Sigmoid colon (tissue), 7 donors: ENCODE results near the gene KATNB1. TPM values are rescaled to one million over a fixed set of nuclear protein-coding genes. Genes with fewer than 3 reads are reported as not detected.
"Not testable (repeated sequence)": the region's sequence is repeated elsewhere in the genome, so short reads cannot be mapped to it uniquely, and the experiment has no call there.

Source experiments
- DNase-seq: peaks from one replicate; pipeline ENCODE4 v3.0.0-alpha.2; 2019
- H3K27ac ChIP-seq, 4 donors: fragments of 200-600 bp; sonication (generic); one replicate each; pipeline ENCODE4 v1.5.1; 2016 to 2019; ENCODE audit warnings: mild to moderate bottlenecking in 1 of 4
- H3K27me3 ChIP-seq, 3 donors: fragments of 200-600 bp; sonication (generic); one replicate each; pipeline ENCODE4 v1.5.1; 2019; ENCODE audit warnings: mild to moderate bottlenecking in 1 of 3
- H3K36me3 ChIP-seq, 4 donors: fragments of 200-600 bp; sonication (generic); one replicate each; pipeline ENCODE4 v1.5.1; 2016 to 2019
- H3K4me1 ChIP-seq, 4 donors: fragments of 200-600 bp; sonication (generic); one replicate each; pipeline ENCODE4 v1.5.1; 2017 to 2019
- H3K4me3 ChIP-seq, 4 donors: fragments of 200-600 bp; sonication (generic); one replicate each; pipeline ENCODE4 v1.5.1; 2017 to 2019; ENCODE audit warnings: mild to moderate bottlenecking in 2 of 4, moderate library complexity in 1 of 4
- H3K9me3 ChIP-seq, 4 donors: fragments of 200-600 bp in 3 of 4; sonication (generic) in 3 of 4; one replicate each; pipeline versions ENCODE4 v1.5.1 to v1.6.1; 2013 to 2019
- EP300 ChIP-seq, 4 donors: sonication (generic); formaldehyde crosslinking; IDR thresholded peaks; one replicate each; pipeline ENCODE4 v1.6.1; 2017; ENCODE audit warnings: antibody characterized with exemption in 4 of 4
- POLR2A ChIP-seq, 2 donors: fragments of 450-650 bp; IDR thresholded peaks; one replicate each; pipeline ENCODE4 v1.6.1; 2016; ENCODE audit warnings: antibody characterized with exemption in 2 of 2, mild to moderate bottlenecking in 2 of 2, moderate library complexity in 2 of 2
- POLR2AphosphoS5 ChIP-seq, 4 donors: sonication (generic); formaldehyde crosslinking; IDR thresholded peaks; one replicate each; pipeline ENCODE4 v1.6.1; 2017; ENCODE audit warnings: antibody characterized with exemption in 4 of 4
- WGBS, 2 donors: extraction: QIAGEN DNeasy Blood & Tissue Kit; methylation state at CpG; one replicate each; pipeline ENCODE4 v1.1.7; 2013; 5-methylcytosine and 5-hydroxymethylcytosine counted together
- intact Hi-C: fragments of 100-400 bp; cut with DNase I; formaldehyde crosslinking; loops from one replicate; pipeline ENCODE4 v1.15.1; 2023
- polyA plus RNA-seq, 3 donors: library from polyadenylated mRNA; stranded (reverse); fragments of 200-250 nt; gene quantifications; one replicate each; pipeline ENCODE4 v1.2.3, GENCODE V29; 2013
- total RNA-seq, 4 donors: library from RNA; depleted of rRNA; stranded (reverse); fragments of >200 nt; gene quantifications; one replicate each; pipeline ENCODE4 v1.1.0, GENCODE V29; 2016
- TF ChIP-seq, protein P1 (sequence below), 4 experiments: fragments of 450-650 bp in 3 of 4; fragments of 200-600 bp in 1 of 4; IDR thresholded peaks; one replicate each; pipeline ENCODE4 v1.5.1; 2016 to 2019; ENCODE audit warnings: antibody characterized with exemption in 4 of 4, mild to moderate bottlenecking in 3 of 4, moderate library complexity in 2 of 4
- donor health status: healthy with polysubstance abuse.
- donor health status: Bipolar disorder and iron deficiency.
- donor health status: healthy.

The KATNB1 gene
- total and polyA plus RNA-seq, 7 donors = 4.3 to 18.6 (median 10.2) TPM

GRCh38 chr16:57774705-57775285, 39.2 kb downstream of the KATNB1 start:
- Histone ChIP-seq H3K9me3 (no peaks in the 10 kb centered on the region), H3K27ac (no peak overlapping the region), H3K27me3 (no peaks in the 10 kb centered on the region), H3K36me3 (peaks cover 0 to 50% (median 25%) of the 10 kb centered on the region in 4 donors), H3K4me3 (no peak overlapping the region), H3K4me1 (no peaks in the 10 kb centered on the region)
- no peak for DNase-seq
- intact Hi-C loops = no loop called here
- 83 to 86% methylated on average over 12 of the region's 12 CpGs for WGBS, 2 donors
- TF ChIP-seq, protein P1, sequence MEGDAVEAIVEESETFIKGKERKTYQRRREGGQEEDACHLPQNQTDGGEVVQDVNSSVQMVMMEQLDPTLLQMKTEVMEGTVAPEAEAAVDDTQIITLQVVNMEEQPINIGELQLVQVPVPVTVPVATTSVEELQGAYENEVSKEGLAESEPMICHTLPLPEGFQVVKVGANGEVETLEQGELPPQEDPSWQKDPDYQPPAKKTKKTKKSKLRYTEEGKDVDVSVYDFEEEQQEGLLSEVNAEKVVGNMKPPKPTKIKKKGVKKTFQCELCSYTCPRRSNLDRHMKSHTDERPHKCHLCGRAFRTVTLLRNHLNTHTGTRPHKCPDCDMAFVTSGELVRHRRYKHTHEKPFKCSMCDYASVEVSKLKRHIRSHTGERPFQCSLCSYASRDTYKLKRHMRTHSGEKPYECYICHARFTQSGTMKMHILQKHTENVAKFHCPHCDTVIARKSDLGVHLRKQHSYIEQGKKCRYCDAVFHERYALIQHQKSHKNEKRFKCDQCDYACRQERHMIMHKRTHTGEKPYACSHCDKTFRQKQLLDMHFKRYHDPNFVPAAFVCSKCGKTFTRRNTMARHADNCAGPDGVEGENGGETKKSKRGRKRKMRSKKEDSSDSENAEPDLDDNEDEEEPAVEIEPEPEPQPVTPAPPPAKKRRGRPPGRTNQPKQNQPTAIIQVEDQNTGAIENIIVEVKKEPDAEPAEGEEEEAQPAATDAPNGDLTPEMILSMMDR (IDR thresholded peaks at IDR 0.05) = no peak
- no peak for TF ChIP-seq EP300 (IDR thresholded peaks at IDR 0.05)
- no peak for TF ChIP-seq POLR2A (IDR thresholded peaks at IDR 0.05)

DNA sequence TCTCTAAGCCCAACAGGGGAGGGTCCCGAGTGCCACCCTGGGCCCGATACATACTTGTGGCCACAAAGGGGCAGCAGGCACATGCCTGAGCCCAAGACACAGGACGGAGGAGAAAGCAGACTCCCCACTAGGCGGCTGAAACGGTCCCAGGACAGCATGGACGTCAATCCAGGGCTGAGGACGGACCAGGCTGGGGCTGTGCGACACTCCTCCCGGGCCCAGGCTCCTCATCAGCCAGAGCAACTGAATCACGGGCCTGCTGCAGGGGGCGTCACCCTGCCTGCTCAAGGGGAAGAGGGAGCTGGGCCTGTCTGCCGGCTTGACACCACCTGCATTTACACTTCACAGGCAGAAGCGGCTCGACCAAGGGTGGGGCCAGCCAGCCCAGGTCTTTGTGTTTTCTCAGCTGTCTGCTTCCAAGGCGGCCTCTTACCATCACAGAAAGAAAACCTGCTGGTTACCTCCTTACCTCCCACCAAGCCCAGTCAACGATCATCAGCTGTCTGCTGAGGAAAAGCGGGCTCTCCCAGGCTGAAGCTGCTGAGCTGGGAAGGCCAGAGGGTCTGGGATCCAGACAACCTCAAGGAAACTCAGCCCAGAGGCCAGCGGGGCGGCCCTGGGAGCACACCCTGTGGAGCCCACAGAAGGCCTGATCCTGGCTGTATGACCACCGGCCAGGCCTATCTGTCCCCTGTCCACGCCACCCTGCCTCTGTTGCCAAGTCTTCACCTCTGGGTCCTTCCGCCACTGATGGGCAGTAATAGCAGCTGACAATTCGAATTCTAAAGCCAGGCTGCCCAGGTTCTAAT, 40.3 kb downstream of the KATNB1 start:
- no peak for DNase-seq
- intact Hi-C loops = no loop called here
- WGBS, 2 donors = 37 to 66% methylated on average over 23 of the region's 23 CpGs
- H3K36me3 ChIP-seq = peaks cover 0 to 40% (median 16%) of the 10 kb centered on the region in 4 donors
- H3K9me3 ChIP-seq = no peaks in the 10 kb centered on the region
- TF ChIP-seq POLR2AphosphoS5 (IDR thresholded peaks at IDR 0.05) = no peak
- TF ChIP-seq, protein P1 (IDR thresholded peaks at IDR 0.05) = no peak
- TF ChIP-seq EP300 (IDR thresholded peaks at IDR 0.05) = no peak
- TF ChIP-seq POLR2A (IDR thresholded peaks at IDR 0.05) = no peak
- no peaks in the 10 kb centered on the region for H3K27me3 ChIP-seq
- H3K4me3 ChIP-seq = no peak overlapping the region
- H3K4me1 ChIP-seq = no peaks in the 10 kb centered on the region
- H3K27ac ChIP-seq = no peak overlapping the region

DNA sequence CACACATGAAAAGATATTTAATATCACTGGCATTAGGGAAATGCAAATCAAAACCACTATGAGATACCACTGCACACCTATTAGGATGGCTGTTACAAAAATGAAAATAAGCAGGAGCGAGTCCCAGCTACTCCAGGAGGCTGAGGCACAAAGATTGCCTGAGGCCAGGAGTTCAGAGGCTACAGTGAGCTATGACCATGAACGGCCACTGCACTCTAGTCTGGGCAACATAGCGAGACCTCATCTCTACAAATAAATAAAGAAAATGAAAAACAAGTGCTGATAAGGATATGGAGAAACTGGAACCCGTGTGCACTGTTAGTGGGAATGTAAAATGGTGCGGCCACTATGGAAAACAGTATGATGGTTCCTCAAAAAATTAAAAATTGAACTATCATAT, 43.1 kb downstream of the KATNB1 start:
- TF ChIP-seq POLR2AphosphoS5 (IDR thresholded peaks at IDR 0.05) (no peak), POLR2A (IDR thresholded peaks at IDR 0.05) (no peak), EP300 (IDR thresholded peaks at IDR 0.05) (no peak)
- TF ChIP-seq, protein P1 (IDR thresholded peaks at IDR 0.05) = no peak
- intact Hi-C loops = no loop called here
- H3K36me3 ChIP-seq = peaks cover 0 to 27% (median 15%) of the 10 kb centered on the region in 4 donors
- no peak for DNase-seq
- H3K27me3 ChIP-seq = no peaks in the 10 kb centered on the region
- no peaks in the 10 kb centered on the region for H3K9me3 ChIP-seq
- 89% methylated on average over 5 of the region's 5 CpGs for WGBS, 2 donors
- no peaks in the 10 kb centered on the region for H3K4me1 ChIP-seq
- no peak overlapping the region for H3K4me3 ChIP-seq
- H3K27ac ChIP-seq = no peak overlapping the region

DNA sequence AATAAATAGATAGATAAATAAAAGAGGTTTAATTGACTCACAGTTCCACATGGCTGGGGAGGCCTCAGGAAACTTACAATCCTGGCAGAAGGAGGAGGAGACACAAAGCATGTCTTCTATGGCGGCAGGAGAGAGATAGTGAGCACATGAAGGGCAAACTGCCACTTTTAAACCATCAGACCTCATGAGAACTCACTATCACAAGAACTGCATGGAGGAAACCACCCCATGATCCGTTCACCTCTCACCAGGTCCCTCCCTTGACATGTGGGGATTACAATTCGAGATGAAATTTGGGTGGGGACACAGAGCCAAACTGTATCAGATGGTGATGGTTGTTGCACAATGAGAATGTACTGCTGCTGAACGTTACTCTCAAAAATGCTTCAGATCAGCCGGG, 44.3 kb downstream of the KATNB1 start:
- 79 to 89% methylated on average over 5 of the region's 5 CpGs for WGBS, 2 donors
- peaks cover 0 to 39% (median 19%) of the 10 kb centered on the region in 4 donors for H3K36me3 ChIP-seq
- H3K9me3 ChIP-seq, H3K4me3 ChIP-seq, H3K27me3 ChIP-seq, H3K27ac ChIP-seq, DNase-seq, H3K4me1 ChIP-seq, intact Hi-C loops: not testable (repeated sequence)

GRCh38 chr16:57781349-57781740, 45.8 kb downstream of the KATNB1 start:
- Histone ChIP-seq H3K36me3 (peaks cover 2 to 37% (median 16%) of the 10 kb centered on the region in 4 donors), H3K4me1 (peaks cover 0 to 4% (median 2%) of the 10 kb centered on the region in 4 donors), H3K4me3 (no peak overlapping the region), H3K9me3 (no peaks in the 10 kb centered on the region), H3K27ac (no peak overlapping the region), H3K27me3 (no peaks in the 10 kb centered on the region)
- WGBS, 2 donors = 52 to 91% methylated on average over 1 of the region's 1 CpG
- TF ChIP-seq POLR2AphosphoS5 (IDR thresholded peaks at IDR 0.05) (no peak), POLR2A (IDR thresholded peaks at IDR 0.05) (no peak), EP300 (IDR thresholded peaks at IDR 0.05) (no peak)
- TF ChIP-seq, protein P1 (IDR thresholded peaks at IDR 0.05) = no peak
- no peak for DNase-seq
- intact Hi-C loops = no loop called here
